ENCODE results near the gene FAM181A. TPM values are rescaled to one million over a fixed set of nuclear protein-coding genes. Genes with fewer than 3 reads are reported as not detected.

Gene FAM181A
- total and polyA plus RNA-seq, 2 experiments from 2014 or later, result not detected

DNA sequence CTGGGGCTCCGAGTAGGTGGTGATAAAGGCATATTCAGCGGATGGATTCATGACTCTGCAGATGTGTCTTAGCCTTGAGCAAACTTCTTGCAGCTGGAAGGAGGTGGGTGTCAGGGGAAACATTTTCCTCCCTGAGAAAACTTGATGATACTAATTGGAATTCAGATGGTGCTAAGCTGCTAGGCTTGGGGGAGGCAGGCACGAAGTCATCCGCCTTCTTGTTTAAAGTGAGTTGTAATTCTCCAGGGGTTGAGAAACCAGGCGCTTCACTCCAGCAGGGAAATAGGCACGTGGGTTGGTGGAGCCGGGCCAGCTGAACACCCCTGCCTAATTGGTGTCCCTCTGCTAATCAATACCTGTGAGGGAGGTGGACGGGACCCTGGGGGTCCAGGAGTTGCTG lies 48.9 kb upstream of the FAM181A start (continued):
- TF ChIP-seq, protein P1, sequence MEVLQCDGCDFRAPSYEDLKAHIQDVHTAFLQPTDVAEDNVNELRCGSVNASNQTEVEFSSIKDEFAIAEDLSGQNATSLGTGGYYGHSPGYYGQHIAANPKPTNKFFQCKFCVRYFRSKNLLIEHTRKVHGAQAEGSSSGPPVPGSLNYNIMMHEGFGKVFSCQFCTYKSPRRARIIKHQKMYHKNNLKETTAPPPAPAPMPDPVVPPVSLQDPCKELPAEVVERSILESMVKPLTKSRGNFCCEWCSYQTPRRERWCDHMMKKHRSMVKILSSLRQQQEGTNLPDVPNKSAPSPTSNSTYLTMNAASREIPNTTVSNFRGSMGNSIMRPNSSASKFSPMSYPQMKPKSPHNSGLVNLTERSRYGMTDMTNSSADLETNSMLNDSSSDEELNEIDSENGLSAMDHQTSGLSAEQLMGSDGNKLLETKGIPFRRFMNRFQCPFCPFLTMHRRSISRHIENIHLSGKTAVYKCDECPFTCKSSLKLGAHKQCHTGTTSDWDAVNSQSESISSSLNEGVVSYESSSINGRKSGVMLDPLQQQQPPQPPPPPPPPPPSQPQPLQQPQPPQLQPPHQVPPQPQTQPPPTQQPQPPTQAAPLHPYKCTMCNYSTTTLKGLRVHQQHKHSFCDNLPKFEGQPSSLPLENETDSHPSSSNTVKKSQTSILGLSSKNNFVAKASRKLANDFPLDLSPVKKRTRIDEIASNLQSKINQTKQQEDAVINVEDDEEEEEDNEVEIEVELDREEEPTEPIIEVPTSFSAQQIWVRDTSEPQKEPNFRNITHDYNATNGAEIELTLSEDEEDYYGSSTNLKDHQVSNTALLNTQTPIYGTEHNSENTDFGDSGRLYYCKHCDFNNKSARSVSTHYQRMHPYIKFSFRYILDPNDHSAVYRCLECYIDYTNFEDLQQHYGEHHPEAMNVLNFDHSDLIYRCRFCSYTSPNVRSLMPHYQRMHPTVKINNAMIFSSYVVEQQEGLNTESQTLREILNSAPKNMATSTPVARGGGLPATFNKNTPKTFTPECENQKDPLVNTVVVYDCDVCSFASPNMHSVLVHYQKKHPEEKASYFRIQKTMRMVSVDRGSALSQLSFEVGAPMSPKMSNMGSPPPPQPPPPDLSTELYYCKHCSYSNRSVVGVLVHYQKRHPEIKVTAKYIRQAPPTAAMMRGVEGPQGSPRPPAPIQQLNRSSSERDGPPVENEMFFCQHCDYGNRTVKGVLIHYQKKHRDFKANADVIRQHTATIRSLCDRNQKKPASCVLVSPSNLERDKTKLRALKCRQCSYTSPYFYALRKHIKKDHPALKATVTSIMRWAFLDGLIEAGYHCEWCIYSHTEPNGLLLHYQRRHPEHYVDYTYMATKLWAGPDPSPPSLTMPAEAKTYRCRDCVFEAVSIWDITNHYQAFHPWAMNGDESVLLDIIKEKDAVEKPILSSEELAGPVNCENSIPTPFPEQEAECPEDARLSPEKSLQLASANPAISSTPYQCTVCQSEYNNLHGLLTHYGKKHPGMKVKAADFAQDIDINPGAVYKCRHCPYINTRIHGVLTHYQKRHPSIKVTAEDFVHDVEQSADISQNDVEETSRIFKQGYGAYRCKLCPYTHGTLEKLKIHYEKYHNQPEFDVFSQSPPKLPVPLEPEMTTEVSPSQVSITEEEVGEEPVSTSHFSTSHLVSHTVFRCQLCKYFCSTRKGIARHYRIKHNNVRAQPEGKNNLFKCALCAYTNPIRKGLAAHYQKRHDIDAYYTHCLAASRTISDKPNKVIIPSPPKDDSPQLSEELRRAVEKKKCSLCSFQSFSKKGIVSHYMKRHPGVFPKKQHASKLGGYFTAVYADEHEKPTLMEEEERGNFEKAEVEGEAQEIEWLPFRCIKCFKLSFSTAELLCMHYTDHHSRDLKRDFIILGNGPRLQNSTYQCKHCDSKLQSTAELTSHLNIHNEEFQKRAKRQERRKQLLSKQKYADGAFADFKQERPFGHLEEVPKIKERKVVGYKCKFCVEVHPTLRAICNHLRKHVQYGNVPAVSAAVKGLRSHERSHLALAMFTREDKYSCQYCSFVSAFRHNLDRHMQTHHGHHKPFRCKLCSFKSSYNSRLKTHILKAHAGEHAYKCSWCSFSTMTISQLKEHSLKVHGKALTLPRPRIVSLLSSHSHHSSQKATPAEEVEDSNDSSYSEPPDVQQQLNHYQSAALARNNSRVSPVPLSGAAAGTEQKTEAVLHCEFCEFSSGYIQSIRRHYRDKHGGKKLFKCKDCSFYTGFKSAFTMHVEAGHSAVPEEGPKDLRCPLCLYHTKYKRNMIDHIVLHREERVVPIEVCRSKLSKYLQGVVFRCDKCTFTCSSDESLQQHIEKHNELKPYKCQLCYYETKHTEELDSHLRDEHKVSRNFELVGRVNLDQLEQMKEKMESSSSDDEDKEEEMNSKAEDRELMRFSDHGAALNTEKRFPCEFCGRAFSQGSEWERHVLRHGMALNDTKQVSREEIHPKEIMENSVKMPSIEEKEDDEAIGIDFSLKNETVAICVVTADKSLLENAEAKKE (CRISPR knock-in tag; IDR thresholded peaks at IDR 0.05), result no peak
- TF ChIP-seq, protein P2, sequence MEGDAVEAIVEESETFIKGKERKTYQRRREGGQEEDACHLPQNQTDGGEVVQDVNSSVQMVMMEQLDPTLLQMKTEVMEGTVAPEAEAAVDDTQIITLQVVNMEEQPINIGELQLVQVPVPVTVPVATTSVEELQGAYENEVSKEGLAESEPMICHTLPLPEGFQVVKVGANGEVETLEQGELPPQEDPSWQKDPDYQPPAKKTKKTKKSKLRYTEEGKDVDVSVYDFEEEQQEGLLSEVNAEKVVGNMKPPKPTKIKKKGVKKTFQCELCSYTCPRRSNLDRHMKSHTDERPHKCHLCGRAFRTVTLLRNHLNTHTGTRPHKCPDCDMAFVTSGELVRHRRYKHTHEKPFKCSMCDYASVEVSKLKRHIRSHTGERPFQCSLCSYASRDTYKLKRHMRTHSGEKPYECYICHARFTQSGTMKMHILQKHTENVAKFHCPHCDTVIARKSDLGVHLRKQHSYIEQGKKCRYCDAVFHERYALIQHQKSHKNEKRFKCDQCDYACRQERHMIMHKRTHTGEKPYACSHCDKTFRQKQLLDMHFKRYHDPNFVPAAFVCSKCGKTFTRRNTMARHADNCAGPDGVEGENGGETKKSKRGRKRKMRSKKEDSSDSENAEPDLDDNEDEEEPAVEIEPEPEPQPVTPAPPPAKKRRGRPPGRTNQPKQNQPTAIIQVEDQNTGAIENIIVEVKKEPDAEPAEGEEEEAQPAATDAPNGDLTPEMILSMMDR (conservative IDR thresholded peaks at IDR 0.05; ENCODE audit: low read depth in 2 of 2), result no peak
- TF ChIP-seq EZH2phosphoT487 (IDR thresholded peaks at IDR 0.05; ENCODE audit: unreplicated experiment) (no peak), EZH2 (IDR thresholded peaks at IDR 0.05; ENCODE audit: low read depth, unreplicated experiment) (no peak), ZNF331 (CRISPR knock-in tag; IDR thresholded peaks at IDR 0.05; ENCODE audit: low read depth) (no peak)

DNA sequence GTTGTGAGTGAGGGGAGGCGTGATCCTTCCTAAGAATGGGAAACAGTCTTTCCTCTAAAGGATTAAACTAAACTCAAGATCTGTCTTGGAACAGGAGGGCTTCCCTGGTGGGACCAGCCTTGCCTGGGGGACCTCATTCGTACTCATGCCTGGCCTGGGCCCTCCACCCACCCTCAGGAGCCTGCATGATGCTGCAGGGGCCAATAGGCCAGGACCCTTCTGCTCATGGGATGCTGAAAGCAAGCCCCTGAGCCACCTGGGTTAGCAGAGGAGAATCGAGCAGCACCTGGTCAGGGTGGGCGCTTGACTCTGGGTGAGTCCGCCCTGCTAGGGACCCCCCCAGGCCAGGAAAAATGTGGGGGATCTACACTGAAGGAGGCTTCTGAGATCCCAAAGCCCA lies 48.3 kb upstream of the FAM181A start:
- no peaks in the 10 kb centered on the region for H3K79me2 ChIP-seq (replicated peaks; ENCODE audit: insufficient read depth)
- peaks cover 20% of the 10 kb centered on the region for H3K9me3 Mint-ChIP-seq
- H3F3A ChIP-seq (replicated peaks; ENCODE audit: low read depth), result no peaks in the 10 kb centered on the region
- H3K4me3 ChIP-seq, result no peak overlapping the region
- no peaks in the 10 kb centered on the region for H3K27me3 ChIP-seq (ENCODE audit: insufficient read depth)
- no peak for ATAC-seq
- peaks cover 15% of the 10 kb centered on the region for H3K4me1 ChIP-seq (ENCODE audit: insufficient read depth)
- H3K36me3 ChIP-seq (ENCODE audit: insufficient read depth), result no peaks in the 10 kb centered on the region
- no peak overlapping the region for H3K4me2 ChIP-seq
- no peak overlapping the region for H3K27ac Mint-ChIP-seq
- H3K27me3 Mint-ChIP-seq (ENCODE audit: insufficient read depth, low read depth, poor library complexity), result peaks cover 4% of the 10 kb centered on the region
- H3K4me1 Mint-ChIP-seq, result peaks cover 7% of the 10 kb centered on the region
- H3K9me2 ChIP-seq (ENCODE audit: insufficient read depth), result peaks cover 4% of the 10 kb centered on the region
- H3K4me3 Mint-ChIP-seq, result no peak overlapping the region
- peaks cover 15% of the 10 kb centered on the region for H3K36me3 Mint-ChIP-seq (ENCODE audit: low read depth)
- H4K20me1 ChIP-seq (replicated peaks; ENCODE audit: insufficient read depth), result no peaks in the 10 kb centered on the region
- H2AFZ ChIP-seq, result no peak overlapping the region
- no peak for DNase-seq (ENCODE audit: low spot score)
- no peak overlapping the region for H3K27ac ChIP-seq (ENCODE audit: low read depth)
- no peak for TF ChIP-seq EZH2phosphoT487 (IDR thresholded peaks at IDR 0.05; ENCODE audit: unreplicated experiment)
- no peak for TF ChIP-seq NANOG (IDR thresholded peaks at IDR 0.05; ENCODE audit: borderline replicate concordance)
- TF ChIP-seq STAT1 (IDR thresholded peaks at IDR 0.05; ENCODE audit: unreplicated experiment), result no peak
- TF ChIP-seq, protein P1 (CRISPR knock-in tag; IDR thresholded peaks at IDR 0.05), result no peak
- no peak for TF ChIP-seq EZH2 (IDR thresholded peaks at IDR 0.05; ENCODE audit: low read depth, unreplicated experiment)
- no peak for TF ChIP-seq POLR2AphosphoS5 (IDR thresholded peaks at IDR 0.05; ENCODE audit: low read depth)
